PC-3 (cell line): ENCODE results near the gene MYRFL. TPM values are rescaled to one million over a fixed set of nuclear protein-coding genes. Genes with fewer than 3 reads are reported as not detected.

Source experiments
- ATAC-seq: fragments of 200-7000 bp; cut with Tn5 transposase; 2 replicates; pipeline ENCODE4 v1.9.1; 2020; ENCODE audit warnings: mild to moderate bottlenecking, moderate library complexity
- BruUV-seq: library from RNA; stranded (reverse); fragments of 400-500 nt; replicated peaks from 2 replicates; lab custom pipeline; 2021; lab: Mats Ljungman, UMichigan
- CTCF ChIA-PET: fragments of 300-600 bp; sonication (Branson Sonifier 250); formaldehyde crosslinking; loops from one replicate; lab custom pipeline; 2022; ENCODE audit warnings: antibody characterized with exemption; lab: Charles Lee
- POLR2A ChIA-PET: fragments of 300-600 bp; sonication (Branson Sonifier 250); formaldehyde crosslinking; loops from one replicate; lab custom pipeline; 2022; ENCODE audit warnings: antibody characterized with exemption; ENCODE audit not compliant: unreplicated experiment; lab: Charles Lee
- DNase-seq: peaks from one replicate; pipeline ENCODE4 v3.0.0-alpha.2; 2015
- H2AFZ ChIP-seq: fragments of 300-600 bp; sonication (generic); 2 replicates; pipeline ENCODE4 v1.6.0; 2016; ENCODE audit warnings: antibody characterized with exemption, low read length
- H3F3A ChIP-seq: fragments of 300-600 bp; sonication (generic); one replicate; pipeline ENCODE4 v1.6.0; 2017; ENCODE audit warnings: antibody characterized with exemption, low read length, control low read depth, mild to moderate bottlenecking; ENCODE audit not compliant: unreplicated experiment
- H3K27ac ChIP-seq: fragments of 300-600 bp; sonication (generic); 2 replicates; pipeline ENCODE4 v1.5.1; 2016; ENCODE audit warnings: mild to moderate bottlenecking, low read length
- H3K27me3 ChIP-seq: fragments of 300-600 bp; sonication (generic); 2 replicates; pipeline ENCODE4 v1.6.1; 2016; ENCODE audit warnings: low read length, mixed read lengths
- H3K36me3 ChIP-seq: fragments of 300-600 bp; sonication (generic); 2 replicates; pipeline ENCODE4 v1.6.1; 2016; ENCODE audit warnings: low read depth, mixed run types, low read length, mixed read lengths
- H3K4me1 ChIP-seq: fragments of 300-600 bp; sonication (generic); 2 replicates; pipeline ENCODE4 v1.5.1; 2016; ENCODE audit warnings: low read length; ENCODE audit not compliant: insufficient read depth
- H3K4me2 ChIP-seq: fragments of 300-600 bp; sonication (generic); 2 replicates; pipeline ENCODE4 v1.6.0; 2016; ENCODE audit warnings: low read length
- H3K4me3 ChIP-seq: fragments of 300-600 bp; sonication (generic); 2 replicates; pipeline ENCODE4 v1.5.1; 2016; ENCODE audit warnings: mild to moderate bottlenecking, low read length, mixed read lengths
- H3K79me2 ChIP-seq: fragments of 300-600 bp; sonication (generic); 2 replicates; pipeline ENCODE4 v1.6.1; 2017; ENCODE audit warnings: low read length, mixed read lengths
- H3K9ac ChIP-seq: fragments of 300-600 bp; sonication (generic); 2 replicates; pipeline ENCODE4 v1.6.0; 2016; ENCODE audit warnings: mild to moderate bottlenecking, low read length
- H3K9me2 ChIP-seq: fragments of 300-600 bp; sonication (generic); replicated peaks from 2 replicates; pipeline ENCODE4 v1.6.1; 2016; ENCODE audit warnings: mixed run types, low read length, mixed read lengths
- H3K9me3 ChIP-seq: fragments of 300-600 bp; sonication (generic); 2 replicates; pipeline ENCODE4 v1.6.1; 2016; ENCODE audit warnings: low read length, mixed read lengths
- H4K20me1 ChIP-seq: fragments of 300-600 bp; sonication (generic); 2 replicates; pipeline ENCODE4 v1.6.1; 2016; ENCODE audit warnings: low read length, mixed read lengths
- EZH2 ChIP-seq: fragments of 300-600 bp; sonication (generic); IDR thresholded peaks from one replicate; pipeline ENCODE4 v1.6.1; 2017; ENCODE audit warnings: antibody characterized with exemption, mild to moderate bottlenecking, low read length; ENCODE audit not compliant: unreplicated experiment
- EZH2phosphoT487 ChIP-seq: fragments of 300-600 bp; sonication (generic); IDR thresholded peaks from 2 replicates; pipeline ENCODE4 v1.6.1; 2018; ENCODE audit warnings: mild to moderate bottlenecking, antibody characterized with exemption, low read length, borderline replicate concordance
- intact Hi-C: fragments of 100-400 bp; cut with micrococcal nuclease; formaldehyde crosslinking; loops from 2 replicates; pipeline ENCODE4 v1.9.0; 2023
- total RNA-seq: library from RNA; depleted of rRNA; stranded (reverse); fragments of >200 nt; gene quantifications from 2 replicates; pipeline ENCODE4 v1.2.3, GENCODE V29; 2014
- TF ChIP-seq, protein P1 (sequence below): fragments of 300-600 bp; sonication (generic); conservative IDR thresholded peaks from 2 replicates; pipeline ENCODE4 v1.5.1; 2017; ENCODE audit warnings: antibody characterized with exemption, low read depth, mild to moderate bottlenecking, low read length

Gene MYRFL
- total RNA-seq, 1 experiment from 2014 or later = not detected

DNA sequence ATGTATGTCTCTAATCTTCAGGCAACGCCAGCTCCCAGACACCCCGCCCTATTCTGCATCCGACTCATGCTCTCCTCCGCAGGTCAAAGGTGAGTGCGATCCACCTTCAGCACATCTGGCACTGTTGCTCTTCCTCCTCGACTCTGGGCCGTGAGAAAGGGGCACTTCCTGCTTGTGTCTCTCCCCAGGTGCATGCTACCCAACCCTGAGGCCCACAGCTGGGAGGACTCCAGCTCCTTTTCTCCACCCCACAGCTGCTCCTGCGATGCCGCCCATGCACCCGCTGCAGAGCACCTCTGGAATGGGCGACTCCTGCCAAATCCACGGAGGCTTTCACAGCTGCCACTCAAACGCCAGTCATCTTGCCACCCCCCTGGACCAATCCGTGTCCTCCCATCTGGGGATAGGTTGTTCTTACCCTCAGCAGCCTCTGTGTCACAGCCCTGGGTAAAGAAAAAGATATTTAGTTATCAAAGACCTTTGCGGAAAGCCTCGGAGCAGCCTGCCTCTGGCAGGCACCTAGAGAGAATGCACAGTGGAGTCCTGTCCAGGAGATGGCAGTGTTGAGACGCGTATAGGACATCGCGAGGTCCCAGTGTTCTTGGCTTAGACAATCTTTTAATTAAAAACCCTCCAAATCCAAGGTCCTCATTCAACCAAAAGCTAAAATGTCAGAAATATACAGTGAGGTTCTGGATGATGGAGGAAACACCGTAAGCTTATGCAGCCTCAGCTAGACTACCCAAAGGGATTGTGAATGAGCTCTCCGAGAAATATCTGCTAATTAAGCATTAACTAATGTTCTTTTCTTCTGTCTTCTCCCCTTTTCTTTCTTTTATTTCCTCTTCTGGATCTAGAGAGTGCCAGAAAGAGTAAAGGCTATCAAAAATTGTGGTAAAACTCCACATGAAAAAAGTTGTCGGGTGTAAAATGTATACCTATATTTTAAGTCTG is 54.3 kb downstream of the MYRFL start:
- Histone ChIP-seq H2AFZ (peak overlapping the region; percentile 96), H3K36me3 (no peaks in the 10 kb centered on the region), H3F3A (no peaks in the 10 kb centered on the region), H4K20me1 (no peaks in the 10 kb centered on the region), H3K4me3 (peak overlapping the region; percentile 66), H3K9ac (no peak overlapping the region), H3K9me3 (no peaks in the 10 kb centered on the region), H3K9me2 (no peaks in the 10 kb centered on the region), H3K4me1 (no peaks in the 10 kb centered on the region; the same call in 1 of the 2 replicates), H3K4me2 (peak overlapping the region; percentile 93), H3K79me2 (no peaks in the 10 kb centered on the region), H3K27me3 (no peaks in the 10 kb centered on the region), H3K27ac (no peak overlapping the region)
- POLR2A ChIA-PET = interaction anchor here (0.5 to 0.6 kb wide), 2 partner anchors 57 to 140 kb away, joined by 3 to 6 read pairs; no protein-coding TSS in a partner anchor
- intact Hi-C loops = loop anchor here (1.0 kb wide), 2 partner anchors 698 to 851 kb away; no protein-coding TSS in a partner anchor
- BruUV-seq = no TSS peak
- CTCF ChIA-PET = interaction anchor here (0.5 to 1.7 kb wide), 2 partner anchors 698 to 851 kb away, joined by 3 to 12 read pairs; no protein-coding TSS in a partner anchor
- TF ChIP-seq EZH2phosphoT487 = no peak
- no peak for TF ChIP-seq EZH2
- TF ChIP-seq, protein P1, sequence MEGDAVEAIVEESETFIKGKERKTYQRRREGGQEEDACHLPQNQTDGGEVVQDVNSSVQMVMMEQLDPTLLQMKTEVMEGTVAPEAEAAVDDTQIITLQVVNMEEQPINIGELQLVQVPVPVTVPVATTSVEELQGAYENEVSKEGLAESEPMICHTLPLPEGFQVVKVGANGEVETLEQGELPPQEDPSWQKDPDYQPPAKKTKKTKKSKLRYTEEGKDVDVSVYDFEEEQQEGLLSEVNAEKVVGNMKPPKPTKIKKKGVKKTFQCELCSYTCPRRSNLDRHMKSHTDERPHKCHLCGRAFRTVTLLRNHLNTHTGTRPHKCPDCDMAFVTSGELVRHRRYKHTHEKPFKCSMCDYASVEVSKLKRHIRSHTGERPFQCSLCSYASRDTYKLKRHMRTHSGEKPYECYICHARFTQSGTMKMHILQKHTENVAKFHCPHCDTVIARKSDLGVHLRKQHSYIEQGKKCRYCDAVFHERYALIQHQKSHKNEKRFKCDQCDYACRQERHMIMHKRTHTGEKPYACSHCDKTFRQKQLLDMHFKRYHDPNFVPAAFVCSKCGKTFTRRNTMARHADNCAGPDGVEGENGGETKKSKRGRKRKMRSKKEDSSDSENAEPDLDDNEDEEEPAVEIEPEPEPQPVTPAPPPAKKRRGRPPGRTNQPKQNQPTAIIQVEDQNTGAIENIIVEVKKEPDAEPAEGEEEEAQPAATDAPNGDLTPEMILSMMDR = peak; percentile 97
- peak; percentile 88 for DNase-seq
- ATAC-seq = peak; percentile 95

DNA sequence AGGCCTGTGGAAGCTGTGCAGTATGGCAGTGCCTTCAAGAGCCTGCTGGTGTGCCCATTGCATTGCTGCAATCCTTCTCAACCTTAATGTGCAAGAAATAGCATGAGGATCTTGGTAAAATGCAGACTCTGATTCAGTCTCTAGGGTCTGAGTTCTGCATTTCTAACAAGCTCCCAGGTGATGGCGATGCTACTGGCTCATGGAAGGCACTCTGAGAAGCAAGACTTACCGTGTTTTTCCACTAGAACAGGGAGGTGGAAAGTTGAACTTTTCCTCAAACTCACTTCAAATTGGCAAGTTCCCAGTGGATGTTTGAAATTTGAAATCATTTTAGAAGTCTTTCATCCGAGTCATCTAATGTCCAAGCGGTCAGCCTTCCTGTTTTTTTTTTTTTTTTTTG is 55.5 kb downstream of the MYRFL start:
- no peak for ATAC-seq
- H4K20me1 ChIP-seq = no peaks in the 10 kb centered on the region
- no peaks in the 10 kb centered on the region for H3K36me3 ChIP-seq
- H3F3A ChIP-seq = no peaks in the 10 kb centered on the region
- BruUV-seq = no TSS peak
- intact Hi-C loops = no loop called here
- no peak overlapping the region for H3K4me2 ChIP-seq
- no peaks in the 10 kb centered on the region for H3K9me3 ChIP-seq
- no peak overlapping the region for H3K4me3 ChIP-seq
- CTCF ChIA-PET = no interaction called here
- no peaks in the 10 kb centered on the region for H3K9me2 ChIP-seq
- TF ChIP-seq, protein P1 = peak; percentile 49
- TF ChIP-seq EZH2 (no peak), EZH2phosphoT487 (no peak)
- peak; percentile 47 for DNase-seq
- H3K79me2 ChIP-seq = no peaks in the 10 kb centered on the region
- no peak overlapping the region for H2AFZ ChIP-seq
- no peaks in the 10 kb centered on the region; the same call in 1 of the 2 replicates for H3K4me1 ChIP-seq
- H3K27ac ChIP-seq = no peak overlapping the region
- no peaks in the 10 kb centered on the region for H3K27me3 ChIP-seq
- POLR2A ChIA-PET = no interaction called here
- H3K9ac ChIP-seq = no peak overlapping the region
